ENCODE measurements around the gene COG3. TPM values are rescaled to one million over a fixed set of nuclear protein-coding genes. Genes with fewer than 3 reads are reported as not detected.
A peak's percentile ranks its signal among the peaks of the same experiment; 100 is the strongest.

COG3 gene
- total RNA-seq, 1 experiment from 2014 or later = 23.3 TPM

GRCh38 chr13:45527699-45528462 is 63.1 kb downstream of the COG3 start:
- Histone ChIP-seq H3K36me3 (peaks cover 61% of the 10 kb centered on the region), H3K9me3 (replicated peaks) (no peaks in the 10 kb centered on the region), H3K27ac (peak overlapping the region; percentile 62), H3K27me3 (replicated peaks) (no peaks in the 10 kb centered on the region), H3K4me1 (replicated peaks) (peaks cover 25% of the 10 kb centered on the region), H3K4me3 (no peak overlapping the region)
- peak in 1 of 2 experiments; percentile 52 for DNase-seq (ENCODE audit: low read depth in 1 of 2, low spot score in 2 of 2)

- no peak overlapping the region for H3K27ac ChIP-seq
- no peaks in the 10 kb centered on the region for H3K27me3 ChIP-seq (replicated peaks)
- DNase-seq (ENCODE audit: low read depth in 1 of 2, low spot score in 2 of 2) = no peak
- no peak overlapping the region for H3K4me3 ChIP-seq
- peaks cover 66% of the 10 kb centered on the region for H3K36me3 ChIP-seq
- H3K4me1 ChIP-seq (replicated peaks) = peaks cover 25% of the 10 kb centered on the region
- H3K9me3 ChIP-seq (replicated peaks) = no peaks in the 10 kb centered on the region
Measured at GRCh38 chr13:45529758-45530157, 65.0 kb downstream of the COG3 start.

- peaks cover 56% of the 10 kb centered on the region for H3K36me3 ChIP-seq
- no peaks in the 10 kb centered on the region for H3K4me1 ChIP-seq (replicated peaks)
- H3K4me3 ChIP-seq = no peak overlapping the region
- H3K27me3 ChIP-seq (replicated peaks) = no peaks in the 10 kb centered on the region
- DNase-seq (ENCODE audit: low read depth in 1 of 2, low spot score in 2 of 2) = no peak
- no peak overlapping the region for H3K27ac ChIP-seq
- H3K9me3 ChIP-seq (replicated peaks) = no peaks in the 10 kb centered on the region
Measured at GRCh38 chr13:45534604-45535003, 69.9 kb downstream of the COG3 start.

GRCh38 chr13:45536224-45536623 is 71.5 kb downstream of the COG3 start:
- DNase-seq (ENCODE audit: low read depth in 1 of 2, low spot score in 2 of 2) = no peak
- no peak overlapping the region for H3K27ac ChIP-seq
- H3K36me3 ChIP-seq = peaks cover 46% of the 10 kb centered on the region
- H3K4me3 ChIP-seq = no peak overlapping the region
- H3K4me1 ChIP-seq (replicated peaks) = no peaks in the 10 kb centered on the region
- no peaks in the 10 kb centered on the region for H3K9me3 ChIP-seq (replicated peaks)
- no peaks in the 10 kb centered on the region for H3K27me3 ChIP-seq (replicated peaks)

- H3K9me3 ChIP-seq (replicated peaks) = no peaks in the 10 kb centered on the region
- no peak for DNase-seq (ENCODE audit: low read depth in 1 of 2, low spot score in 2 of 2)
Measured at GRCh38 chr13:45537516-45537915, 72.8 kb downstream of the COG3 start.

GRCh38 chr13:45538382-45538781 is 73.6 kb downstream of the COG3 start:
- Histone ChIP-seq H3K9me3 (replicated peaks) (no peaks in the 10 kb centered on the region), H3K36me3 (peaks cover 32% of the 10 kb centered on the region), H3K4me3 (no peak overlapping the region), H3K27ac (no peak overlapping the region), H3K4me1 (replicated peaks) (no peaks in the 10 kb centered on the region), H3K27me3 (replicated peaks) (no peaks in the 10 kb centered on the region)
- DNase-seq (ENCODE audit: low read depth in 1 of 2, low spot score in 2 of 2) = no peak

More at GRCh38 chr13:45537516-45537915, 72.8 kb downstream of the COG3 start:
- Histone ChIP-seq H3K4me1 (replicated peaks) (no peaks in the 10 kb centered on the region), H3K4me3 (no peak overlapping the region), H3K27ac (no peak overlapping the region), H3K27me3 (replicated peaks) (no peaks in the 10 kb centered on the region), H3K36me3 (peaks cover 38% of the 10 kb centered on the region)

- Histone ChIP-seq H3K27ac (no peak overlapping the region), H3K4me1 (replicated peaks) (no peaks in the 10 kb centered on the region), H3K27me3 (replicated peaks) (no peaks in the 10 kb centered on the region), H3K4me3 (no peak overlapping the region), H3K9me3 (replicated peaks) (no peaks in the 10 kb centered on the region), H3K36me3 (peaks cover 15% of the 10 kb centered on the region)
- no peak for DNase-seq (ENCODE audit: low read depth in 1 of 2, low spot score in 2 of 2)
Measured at GRCh38 chr13:45540195-45540594, 75.5 kb downstream of the COG3 start.

GRCh38 chr13:45540864-45541263 is 76.1 kb downstream of the COG3 start:
- peaks cover 9% of the 10 kb centered on the region for H3K36me3 ChIP-seq
- DNase-seq (ENCODE audit: low read depth in 1 of 2, low spot score in 2 of 2) = no peak
- no peak overlapping the region for H3K4me3 ChIP-seq
- no peaks in the 10 kb centered on the region for H3K4me1 ChIP-seq (replicated peaks)
- H3K27ac ChIP-seq = no peak overlapping the region
- H3K27me3 ChIP-seq (replicated peaks) = no peaks in the 10 kb centered on the region
- no peaks in the 10 kb centered on the region for H3K9me3 ChIP-seq (replicated peaks)

GRCh38 chr13:45541806-45542205 is 77.1 kb downstream of the COG3 start:
- Histone ChIP-seq H3K36me3 (peaks cover 4% of the 10 kb centered on the region; the same call in 1 of the 2 replicates), H3K9me3 (replicated peaks) (no peaks in the 10 kb centered on the region), H3K27me3 (replicated peaks) (no peaks in the 10 kb centered on the region), H3K4me1 (replicated peaks) (no peaks in the 10 kb centered on the region), H3K4me3 (no peak overlapping the region), H3K27ac (no peak overlapping the region)
- no peak for DNase-seq (ENCODE audit: low read depth in 1 of 2, low spot score in 2 of 2)

GRCh38 chr13:45542391-45542790 is 77.7 kb downstream of the COG3 start:
- Histone ChIP-seq H3K9me3 (replicated peaks) (no peaks in the 10 kb centered on the region), H3K4me1 (replicated peaks) (no peaks in the 10 kb centered on the region), H3K27ac (no peak overlapping the region), H3K27me3 (replicated peaks) (no peaks in the 10 kb centered on the region), H3K36me3 (peaks cover under 1% of the 10 kb centered on the region; the same call in 1 of the 2 replicates), H3K4me3 (no peak overlapping the region)
- no peak for DNase-seq (ENCODE audit: low read depth in 1 of 2, low spot score in 2 of 2)

- Histone ChIP-seq H3K4me3 (no peak overlapping the region), H3K27me3 (replicated peaks) (no peaks in the 10 kb centered on the region), H3K27ac (no peak overlapping the region), H3K9me3 (replicated peaks) (no peaks in the 10 kb centered on the region), H3K36me3 (no peaks in the 10 kb centered on the region), H3K4me1 (replicated peaks) (no peaks in the 10 kb centered on the region)
- no peak for DNase-seq (ENCODE audit: low read depth in 1 of 2, low spot score in 2 of 2)
Measured at GRCh38 chr13:45542878-45543277, 78.1 kb downstream of the COG3 start.

- H3K27me3 ChIP-seq (replicated peaks) = no peaks in the 10 kb centered on the region
- H3K27ac ChIP-seq = no peak overlapping the region
- H3K9me3 ChIP-seq (replicated peaks) = no peaks in the 10 kb centered on the region
- no peaks in the 10 kb centered on the region for H3K36me3 ChIP-seq
- no peak overlapping the region for H3K4me3 ChIP-seq
- H3K4me1 ChIP-seq (replicated peaks) = no peaks in the 10 kb centered on the region
- no peak for DNase-seq (ENCODE audit: low read depth in 1 of 2, low spot score in 2 of 2)
Measured at GRCh38 chr13:45544520-45544919, 79.8 kb downstream of the COG3 start.

GRCh38 chr13:45545686-45546409 is 81.1 kb downstream of the COG3 start:
- no peaks in the 10 kb centered on the region for H3K36me3 ChIP-seq
- H3K4me3 ChIP-seq = no peak overlapping the region
- H3K27ac ChIP-seq = no peak overlapping the region
- H3K9me3 ChIP-seq (replicated peaks) = no peaks in the 10 kb centered on the region
- no peaks in the 10 kb centered on the region for H3K4me1 ChIP-seq (replicated peaks)
- no peaks in the 10 kb centered on the region for H3K27me3 ChIP-seq (replicated peaks)
- no peak for DNase-seq (ENCODE audit: low read depth in 1 of 2, low spot score in 2 of 2)

GRCh38 chr13:45546410-45546765 is 81.6 kb downstream of the COG3 start:
- H3K9me3 ChIP-seq (replicated peaks) = no peaks in the 10 kb centered on the region
- no peak overlapping the region for H3K27ac ChIP-seq
- no peaks in the 10 kb centered on the region for H3K36me3 ChIP-seq
- no peaks in the 10 kb centered on the region for H3K4me1 ChIP-seq (replicated peaks)
- H3K27me3 ChIP-seq (replicated peaks) = no peaks in the 10 kb centered on the region
- H3K4me3 ChIP-seq = no peak overlapping the region
- no peak for DNase-seq (ENCODE audit: low read depth in 1 of 2, low spot score in 2 of 2)
